Activated CD4-positive, alpha-beta T cell treated with anti-CD3 and anti-CD28 coated beads, Interleukin-2, amount 50 U/mL, for 1 hour (primary cell): ENCODE data around the gene TBC1D4.

Experiments used
- DNase-seq: peaks from one replicate; pipeline ENCODE4 v3.0.0-alpha.2; 2020

Gene TBC1D4

GRCh38 chr13:75416327-75417011, 65.5 kb downstream of the TBC1D4 start:
- DNase-seq: no peak

- DNase-seq: no peak
Measured at GRCh38 chr13:75415694-75416093, 66.3 kb downstream of the TBC1D4 start.

DNA sequence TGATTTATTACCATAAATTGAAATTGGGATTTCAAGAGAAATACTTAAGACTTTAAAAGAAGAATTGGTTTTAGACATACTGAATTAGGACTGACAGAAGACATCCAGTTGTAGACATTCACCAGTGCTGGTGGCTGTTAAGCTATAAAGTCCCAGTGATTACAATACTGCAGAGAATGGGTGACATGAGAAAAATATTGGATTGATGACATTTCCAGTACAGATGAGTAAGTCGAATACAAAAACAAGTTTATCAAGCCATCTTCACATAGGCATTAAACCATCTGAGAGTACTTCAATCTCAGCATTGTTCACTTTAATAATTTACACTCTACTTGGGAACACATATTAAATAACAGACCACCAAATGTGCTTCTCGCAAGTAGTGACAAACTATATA, 66.8 kb downstream of the TBC1D4 start:
- no peak for DNase-seq

GRCh38 chr13:75414036-75414827, 67.7 kb downstream of the TBC1D4 start:
- DNase-seq: no peak

DNA sequence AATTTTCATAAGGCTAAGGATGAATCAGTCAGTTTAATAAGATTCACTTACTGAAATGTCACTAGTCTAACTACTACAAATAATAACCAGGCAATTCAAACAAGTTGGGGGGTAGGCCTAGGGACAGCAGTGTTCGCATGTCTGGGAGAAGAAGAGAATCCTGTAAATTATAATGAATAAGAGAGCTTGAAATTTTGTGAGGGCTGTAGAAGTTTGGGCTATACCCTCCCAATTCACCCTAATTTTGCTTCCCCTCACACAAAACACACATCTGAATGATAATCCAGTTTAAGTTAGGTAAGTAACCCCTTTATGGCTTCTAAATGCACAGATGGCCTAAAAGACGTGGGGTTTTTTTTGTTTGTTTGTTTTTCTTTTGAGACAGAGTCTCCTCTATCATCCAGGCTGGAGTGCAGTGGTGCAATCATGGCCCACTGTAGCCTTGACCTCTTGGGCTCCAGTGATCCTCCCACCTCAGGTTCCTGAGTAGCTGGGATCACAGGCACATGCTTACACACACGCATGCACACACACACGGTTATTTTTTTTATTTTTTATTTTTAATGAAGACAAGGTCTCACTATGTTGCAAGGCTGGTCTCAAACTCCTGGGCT, 69.9 kb downstream of the TBC1D4 start:
- DNase-seq: no peak

GRCh38 chr13:75410207-75410606, 71.8 kb downstream of the TBC1D4 start:
- no peak for DNase-seq

DNA sequence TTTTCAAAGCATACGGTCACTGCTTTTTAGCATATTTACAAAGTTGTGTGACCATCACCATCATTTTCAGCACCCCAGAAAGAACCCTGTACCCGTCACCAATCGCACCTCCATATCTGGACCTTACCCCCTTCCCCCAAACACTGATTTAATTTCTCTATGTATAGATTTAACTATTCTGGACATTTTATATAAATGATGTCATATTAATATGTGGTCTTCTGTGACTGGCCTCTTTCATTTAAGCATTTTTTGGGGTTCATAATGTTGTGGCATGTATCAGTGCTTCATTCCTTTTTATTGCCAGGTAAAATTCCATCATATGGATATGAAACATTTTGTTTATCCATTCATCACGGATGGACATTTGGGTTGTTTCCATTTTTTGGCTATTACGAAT, 74.0 kb downstream of the TBC1D4 start:
- no peak for DNase-seq

- DNase-seq: no peak
Measured at GRCh38 chr13:75407473-75407872, 74.5 kb downstream of the TBC1D4 start.

GRCh38 chr13:75405976-75406703, 75.8 kb downstream of the TBC1D4 start:
- no peak for DNase-seq

DNA sequence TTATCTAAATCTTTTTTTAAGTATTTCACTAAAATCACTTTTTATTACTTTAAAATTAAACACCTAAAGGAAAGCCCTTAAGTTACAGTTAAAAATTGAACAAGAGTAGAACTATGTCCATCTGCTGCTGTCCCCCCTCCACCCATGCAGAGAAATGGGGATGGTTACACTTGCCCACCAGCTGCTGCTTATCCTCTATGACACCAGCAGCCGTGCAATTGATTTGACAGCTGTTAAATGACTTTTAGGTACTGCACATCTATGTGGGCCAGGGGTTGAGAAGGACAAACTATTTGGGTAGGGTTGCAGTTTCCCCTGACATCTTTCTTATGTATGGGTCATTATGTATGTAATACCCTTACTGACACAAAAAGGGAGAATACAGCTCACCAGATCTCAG, 77.2 kb downstream of the TBC1D4 start:
- no peak for DNase-seq

- no peak for DNase-seq
Measured at GRCh38 chr13:75402787-75403186, 79.2 kb downstream of the TBC1D4 start.

DNA sequence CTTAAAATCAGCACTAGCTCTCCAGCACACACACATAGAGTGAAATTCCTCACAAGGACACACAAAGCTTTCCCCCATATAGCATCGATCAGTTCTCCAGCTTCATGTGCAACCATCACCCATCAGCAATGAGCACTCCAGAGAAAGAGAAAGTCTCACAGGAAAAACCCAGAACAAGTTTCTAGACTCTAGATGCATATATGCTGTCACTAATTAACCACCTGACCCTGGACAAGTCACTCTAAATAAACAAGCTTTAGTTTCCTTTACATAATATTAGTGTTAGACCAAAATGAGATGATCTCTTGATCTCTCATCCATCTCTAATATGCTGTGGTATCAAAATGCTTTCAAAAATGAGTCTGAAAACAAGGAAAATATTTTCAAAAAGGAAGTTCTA, 81.2 kb downstream of the TBC1D4 start:
- DNase-seq: no peak

- no peak for DNase-seq
Measured at GRCh38 chr13:75399879-75400217, 82.1 kb downstream of the TBC1D4 start.

DNA sequence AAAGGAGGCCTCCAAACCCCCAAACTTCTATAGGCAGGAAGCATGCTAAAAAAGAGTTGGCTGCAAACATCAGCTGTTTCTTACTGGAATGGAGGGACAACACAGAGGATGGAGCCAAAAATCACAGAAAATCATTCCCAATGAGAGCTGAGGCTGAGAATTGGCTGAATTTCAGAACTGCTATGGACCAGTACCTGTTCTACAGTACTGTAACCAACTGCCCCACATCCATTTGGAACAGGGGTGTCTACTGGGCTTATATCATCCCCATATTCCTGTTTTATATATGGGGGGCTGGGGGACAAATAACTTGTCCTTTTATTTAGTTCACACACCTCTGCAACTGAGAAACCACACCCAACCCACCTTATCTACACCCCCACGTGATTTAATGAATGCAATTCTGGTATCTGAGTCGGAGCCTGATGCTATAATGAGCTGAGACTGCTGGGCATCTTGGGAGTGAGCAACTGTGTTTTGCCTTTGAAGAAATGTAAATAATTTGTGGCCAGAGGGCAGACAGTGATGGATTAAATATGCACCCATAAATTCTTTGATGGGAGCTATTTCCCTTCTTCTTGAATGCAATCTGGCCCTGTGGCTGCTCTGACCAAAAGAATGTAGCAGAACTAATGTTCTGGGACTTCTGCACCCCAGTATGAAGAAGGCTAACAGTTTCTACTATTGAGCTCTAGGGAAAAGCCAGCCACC, 82.6 kb downstream of the TBC1D4 start:
- DNase-seq: no peak

DNA sequence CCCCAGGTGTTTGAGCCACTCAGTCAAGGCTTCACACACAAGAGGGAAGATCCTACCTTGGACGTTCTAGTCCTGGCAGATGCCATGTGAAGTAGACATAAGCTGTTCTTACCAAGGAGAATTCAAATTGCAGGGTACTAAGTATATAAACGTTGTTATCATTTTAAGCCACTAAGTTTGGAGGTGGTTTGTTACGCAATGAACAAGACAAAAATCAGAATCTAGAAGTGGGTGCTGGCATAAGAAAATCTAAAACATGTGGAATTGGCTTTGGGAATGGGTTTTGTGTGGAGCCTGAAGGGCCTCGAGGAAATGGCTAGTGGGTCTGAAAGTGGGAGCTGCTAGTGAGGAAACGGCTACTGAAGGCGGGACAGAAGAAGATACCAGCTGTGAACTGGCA, 83.9 kb downstream of the TBC1D4 start:
- no peak for DNase-seq

- DNase-seq: no peak
Measured at GRCh38 chr13:75395901-75396300, 86.1 kb downstream of the TBC1D4 start.

DNA sequence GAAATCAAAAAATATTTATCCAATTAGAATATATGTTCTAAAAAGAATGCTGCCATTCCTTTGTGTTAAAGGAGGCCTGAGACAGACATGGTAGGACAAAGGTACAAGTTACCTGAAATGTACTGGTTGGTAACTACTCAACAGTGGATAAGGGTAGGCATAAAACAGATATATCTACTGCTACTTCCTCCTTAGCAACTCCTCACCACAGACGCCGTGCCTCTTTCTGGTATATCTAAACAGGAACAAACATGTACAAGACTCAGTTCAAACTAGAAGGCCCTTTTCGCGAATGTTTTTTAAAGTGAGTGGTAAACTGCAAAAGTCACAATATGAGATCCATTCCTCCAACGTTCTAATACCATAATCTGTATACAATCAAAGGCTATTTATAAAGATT, 86.9 kb downstream of the TBC1D4 start:
- no peak for DNase-seq

GRCh38 chr13:75393839-75394520, 88.0 kb downstream of the TBC1D4 start:
- DNase-seq: no peak

DNA sequence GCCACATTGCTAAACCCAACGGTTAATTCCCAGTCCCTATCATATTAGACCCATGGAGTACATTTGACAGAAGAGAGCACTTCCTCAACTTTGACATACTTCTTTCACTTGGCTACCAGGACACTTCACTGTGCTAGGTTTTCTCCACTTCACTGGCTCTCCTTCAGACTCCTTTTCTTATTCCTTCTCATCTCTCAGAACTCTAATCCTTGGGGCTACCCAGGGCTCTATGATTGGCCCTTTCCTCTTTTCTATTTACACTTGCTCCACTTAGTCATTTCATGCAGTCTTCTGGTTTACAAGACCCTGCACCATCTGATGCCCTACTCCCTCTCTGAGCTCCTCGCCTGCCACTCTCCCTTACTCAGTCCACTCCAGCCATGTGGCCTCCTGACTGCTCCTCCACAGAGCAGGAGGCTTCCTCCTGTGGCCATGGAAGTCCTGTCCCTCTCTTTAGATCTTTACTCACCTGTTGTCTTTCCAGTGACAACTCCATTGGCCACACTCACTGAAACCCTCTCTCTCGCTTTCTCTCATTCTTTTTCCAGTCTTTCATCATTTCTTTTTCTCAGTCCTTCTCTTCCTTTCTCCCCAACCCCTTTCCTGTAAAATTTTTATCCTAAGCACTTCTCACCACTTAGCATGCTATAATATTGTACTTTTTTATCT, 90.4 kb downstream of the TBC1D4 start:
- no peak for DNase-seq

DNA sequence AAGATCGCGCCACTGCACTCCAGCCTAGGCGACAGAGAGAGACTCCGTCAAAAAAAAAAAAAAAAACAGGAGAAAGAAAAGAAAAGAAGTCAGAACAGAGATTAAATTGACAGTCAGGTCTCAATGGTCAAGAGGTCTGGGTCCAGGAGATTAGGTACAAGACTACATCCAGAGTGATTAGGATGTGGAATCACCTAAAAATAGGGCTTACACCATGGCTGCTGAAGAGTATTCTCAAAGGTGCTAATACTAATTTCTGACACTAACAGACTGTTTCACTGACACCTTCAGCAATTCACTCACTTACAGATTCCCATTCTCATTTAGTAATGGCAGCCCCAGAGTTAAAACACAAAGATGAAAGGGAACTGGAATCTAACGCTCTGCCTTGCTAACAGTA, 91.7 kb downstream of the TBC1D4 start:
- no peak for DNase-seq

GRCh38 chr13:75385708-75386083, 96.3 kb downstream of the TBC1D4 start:
- DNase-seq: no peak
